Prostate gland (tissue), 2 donors: ENCODE results near the gene TAT. TPM values are rescaled to one million over a fixed set of nuclear protein-coding genes. Genes with fewer than 3 reads are reported as not detected.

Experiments used
- DNase-seq: peaks from one replicate; pipeline ENCODE4 v3.0.0-alpha.2; 2019; ENCODE audit warnings: low spot score
- H3K27ac ChIP-seq, 2 donors: fragments of 200-600 bp; sonication (generic); 2 replicates each; pipeline ENCODE4 v1.5.1; 2017 to 2019
- H3K27me3 ChIP-seq: fragments of 200-600 bp; sonication (generic); replicated peaks from 2 replicates; pipeline ENCODE4 v1.5.1; 2019; ENCODE audit not compliant: insufficient read depth
- H3K36me3 ChIP-seq, 2 donors: fragments of 200-600 bp; sonication (generic); 1 replicate in 1 of 2; 2 replicates in 1 of 2; pipeline versions ENCODE4 v1.5.1 to v1.8.1; 2017 to 2019
- H3K4me1 ChIP-seq: fragments of 200-600 bp; sonication (generic); replicated peaks from 2 replicates; pipeline ENCODE4 v1.5.1; 2019
- H3K4me3 ChIP-seq, 2 donors: fragments of 200-600 bp; sonication (generic); 2 replicates each; pipeline ENCODE4 v1.5.1; 2017 to 2019
- H3K9me3 ChIP-seq: fragments of 200-600 bp; sonication (generic); 2 replicates; pipeline ENCODE4 v1.5.1; 2017
- POLR2A ChIP-seq: fragments of 450-650 bp; IDR thresholded peaks from one replicate; pipeline ENCODE4 v1.6.1; 2016; ENCODE audit warnings: antibody characterized with exemption, mild to moderate bottlenecking
- POLR2AphosphoS5 ChIP-seq: sonication (generic); formaldehyde crosslinking; IDR thresholded peaks from one replicate; pipeline ENCODE4 v1.6.1; 2017; ENCODE audit warnings: antibody characterized with exemption
- WGBS: methylation state at CpG from one replicate; pipeline ENCODE4 v1.1.5; 2018; 5-methylcytosine and 5-hydroxymethylcytosine counted together
- intact Hi-C: fragments of 100-400 bp; cut with DNase I; formaldehyde crosslinking; loops from one replicate; pipeline ENCODE4 v1.14.2; 2022
- total RNA-seq, 2 donors: library from RNA; depleted of rRNA; stranded (reverse); fragments of >200 nt; gene quantifications; one replicate each; pipeline ENCODE4 v1.1.0, GENCODE V29; 2016
- TF ChIP-seq, protein P1 (sequence below), 4 experiments: fragments of 200-600 bp in 2 of 4; fragments of 450-650 bp in 2 of 4; sonication (generic) in 2 of 4; IDR thresholded peaks; 1 replicate in 3 of 4; 2 replicates in 1 of 4; pipeline ENCODE4 v1.5.1; 2016 to 2019; ENCODE audit warnings: antibody characterized with exemption in 4 of 4, mild to moderate bottlenecking in 2 of 4, moderate library complexity in 2 of 4

The TAT gene
- under 1 TPM in 1 of 2 donors, not detected in 1; 0.17 TPM for total RNA-seq

DNA sequence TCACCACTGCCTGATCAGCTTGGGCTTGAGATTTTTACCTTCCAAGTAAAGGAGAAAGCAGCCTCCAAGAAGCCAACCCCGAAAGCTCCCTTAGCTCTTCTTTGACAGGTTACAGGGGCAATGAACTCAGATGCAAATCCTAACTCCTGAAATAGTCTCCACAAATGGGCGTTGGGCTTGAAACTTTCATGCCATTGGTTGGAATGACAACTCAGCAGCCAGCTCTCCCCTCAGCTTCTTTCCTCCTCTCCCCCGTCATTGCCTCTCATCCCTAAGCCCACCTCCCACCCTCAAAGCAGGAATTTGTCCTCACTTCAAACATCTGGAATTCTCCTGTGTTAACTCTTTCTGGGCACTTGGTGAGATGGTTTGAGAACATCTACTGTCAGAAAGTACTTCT lies at the start of gene TAT:
TAT (minus strand) TSS at position 122 of the 400 bp plus-strand sequence. CDS start 677 bp downstream, outside the sequence.
- Histone ChIP-seq H3K36me3 (no peaks in the 10 kb centered on the region), H3K4me3 (no peak within 1 kb of the TSS), H3K4me1 (no peaks in the 10 kb centered on the region), H3K9me3 (no peaks in the 10 kb centered on the region), H3K27ac (no peak within 1 kb of the TSS), H3K27me3 (no peaks in the 10 kb centered on the region)
- WGBS = 25% methylated on average over 3 of the region's 3 CpGs
- DNase-seq = no peak
- TF ChIP-seq POLR2AphosphoS5 (no peak), POLR2A (no peak)
- TF ChIP-seq, protein P1, sequence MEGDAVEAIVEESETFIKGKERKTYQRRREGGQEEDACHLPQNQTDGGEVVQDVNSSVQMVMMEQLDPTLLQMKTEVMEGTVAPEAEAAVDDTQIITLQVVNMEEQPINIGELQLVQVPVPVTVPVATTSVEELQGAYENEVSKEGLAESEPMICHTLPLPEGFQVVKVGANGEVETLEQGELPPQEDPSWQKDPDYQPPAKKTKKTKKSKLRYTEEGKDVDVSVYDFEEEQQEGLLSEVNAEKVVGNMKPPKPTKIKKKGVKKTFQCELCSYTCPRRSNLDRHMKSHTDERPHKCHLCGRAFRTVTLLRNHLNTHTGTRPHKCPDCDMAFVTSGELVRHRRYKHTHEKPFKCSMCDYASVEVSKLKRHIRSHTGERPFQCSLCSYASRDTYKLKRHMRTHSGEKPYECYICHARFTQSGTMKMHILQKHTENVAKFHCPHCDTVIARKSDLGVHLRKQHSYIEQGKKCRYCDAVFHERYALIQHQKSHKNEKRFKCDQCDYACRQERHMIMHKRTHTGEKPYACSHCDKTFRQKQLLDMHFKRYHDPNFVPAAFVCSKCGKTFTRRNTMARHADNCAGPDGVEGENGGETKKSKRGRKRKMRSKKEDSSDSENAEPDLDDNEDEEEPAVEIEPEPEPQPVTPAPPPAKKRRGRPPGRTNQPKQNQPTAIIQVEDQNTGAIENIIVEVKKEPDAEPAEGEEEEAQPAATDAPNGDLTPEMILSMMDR (IDR thresholded peaks at IDR 0.05) = no peak
- intact Hi-C loops = no loop called here

DNA sequence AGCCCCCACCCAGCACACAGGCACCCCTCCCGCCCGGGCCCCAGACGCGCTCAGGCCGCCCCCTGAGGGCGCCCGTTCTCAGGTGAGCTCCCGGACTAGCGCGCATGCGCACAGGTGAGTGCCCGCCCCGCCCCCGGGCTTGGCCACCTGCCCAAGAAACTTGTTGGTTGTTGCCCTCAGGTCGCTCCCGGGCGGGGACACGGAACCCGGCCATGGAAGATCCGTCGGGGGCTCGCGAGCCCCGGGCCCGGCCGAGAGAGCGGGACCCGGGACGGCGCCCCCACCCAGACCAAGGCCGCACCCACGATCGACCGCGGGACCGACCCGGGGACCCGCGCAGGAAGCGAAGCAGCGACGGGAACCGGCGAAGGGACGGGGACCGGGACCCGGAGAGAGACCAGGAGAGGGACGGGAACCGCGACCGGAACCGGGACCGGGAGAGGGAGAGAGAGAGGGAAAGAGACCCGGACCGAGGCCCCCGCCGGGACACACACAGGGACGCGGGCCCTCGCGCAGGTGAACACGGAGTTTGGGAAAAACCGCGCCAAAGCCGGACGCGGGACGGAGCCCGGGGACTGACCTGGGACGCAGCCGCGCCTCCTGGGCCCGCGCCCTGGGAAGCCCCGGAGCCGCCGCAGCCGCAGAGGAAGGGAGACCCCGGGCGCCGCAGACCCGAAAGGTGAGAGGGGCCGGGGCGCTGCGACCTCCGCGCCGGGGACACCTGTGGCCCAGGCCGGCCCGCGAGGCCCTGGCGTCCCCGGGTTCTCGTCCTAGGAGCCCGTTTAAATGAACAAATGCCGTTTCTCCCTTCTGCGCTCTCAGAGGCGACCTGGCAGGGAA lies 49.3 kb upstream of the TAT start, which contains the start of gene MARVELD3:
MARVELD3 (plus strand) TSS at position 167 of the 840 bp plus-strand sequence; CDS start at position 213, 46 bp downstream.
- Histone ChIP-seq H3K27ac (peak within 1 kb of the TSS; percentile 79 to 82), H3K36me3 (no peaks in the 10 kb centered on the region), H3K27me3 (no peaks in the 10 kb centered on the region), H3K4me1 (no peaks in the 10 kb centered on the region), H3K9me3 (no peaks in the 10 kb centered on the region), H3K4me3 (peak within 1 kb of the TSS; percentile 65 to 68)
- TF ChIP-seq POLR2AphosphoS5 (peak; percentile 70), POLR2A (peak; percentile 74)
- TF ChIP-seq, protein P1 (IDR thresholded peaks at IDR 0.05) = peak in 2 of 4 experiments; percentile 17 to 25
- intact Hi-C loops = no loop called here
- DNase-seq = peak; percentile 94
- under 1% methylated on average over 83 of the region's 98 CpGs for WGBS

DNA sequence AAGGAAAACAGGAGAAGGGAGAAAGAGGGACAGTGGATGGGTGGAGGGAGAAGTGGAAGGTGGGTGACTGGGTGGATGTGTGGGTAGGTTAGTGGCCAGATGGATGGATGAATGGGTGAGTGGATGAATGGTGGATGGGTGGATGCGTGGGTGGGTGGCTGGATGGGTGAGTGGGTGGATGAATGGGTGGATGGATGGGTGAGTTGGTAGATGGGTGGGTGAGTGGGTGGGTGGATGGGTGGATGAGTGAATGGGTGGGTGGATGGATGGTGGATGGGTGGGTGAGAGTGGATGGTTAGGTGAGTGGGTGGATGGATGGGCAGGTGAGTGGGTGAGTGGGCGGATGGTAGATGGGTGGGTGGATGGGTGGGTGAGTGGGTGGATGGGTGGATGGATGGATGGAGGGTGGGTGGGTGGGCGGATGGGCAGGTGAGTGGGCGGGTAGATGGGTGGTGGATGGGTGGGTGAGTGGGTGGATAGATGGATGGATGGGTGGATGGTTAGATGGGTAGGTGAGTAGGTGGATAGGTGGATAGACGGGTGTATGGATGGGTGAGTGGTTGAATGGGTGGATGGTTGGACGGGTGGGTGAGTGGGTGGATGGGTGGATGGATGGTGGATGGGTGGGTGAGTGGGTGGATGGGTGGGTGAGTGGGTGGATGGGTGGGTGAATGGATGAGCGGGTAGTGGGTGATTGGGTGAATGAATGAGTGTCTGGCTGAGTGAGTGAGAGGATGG lies 48.4 kb upstream of the TAT start:
- H3K36me3 ChIP-seq = no peaks in the 10 kb centered on the region
- no peak overlapping the region for H3K27ac ChIP-seq
- no peaks in the 10 kb centered on the region for H3K4me1 ChIP-seq
- H3K9me3 ChIP-seq = no peaks in the 10 kb centered on the region
- intact Hi-C loops = no loop called here
- no peak for DNase-seq
- no peak for TF ChIP-seq POLR2AphosphoS5
- no peak for TF ChIP-seq POLR2A
- TF ChIP-seq, protein P1 (IDR thresholded peaks at IDR 0.05) = no peak
- H3K27me3 ChIP-seq = no peaks in the 10 kb centered on the region
- peak overlapping the region in 1 of 2 donors; percentile 68 for H3K4me3 ChIP-seq
- 85% methylated on average over 7 of the region's 7 CpGs for WGBS

DNA sequence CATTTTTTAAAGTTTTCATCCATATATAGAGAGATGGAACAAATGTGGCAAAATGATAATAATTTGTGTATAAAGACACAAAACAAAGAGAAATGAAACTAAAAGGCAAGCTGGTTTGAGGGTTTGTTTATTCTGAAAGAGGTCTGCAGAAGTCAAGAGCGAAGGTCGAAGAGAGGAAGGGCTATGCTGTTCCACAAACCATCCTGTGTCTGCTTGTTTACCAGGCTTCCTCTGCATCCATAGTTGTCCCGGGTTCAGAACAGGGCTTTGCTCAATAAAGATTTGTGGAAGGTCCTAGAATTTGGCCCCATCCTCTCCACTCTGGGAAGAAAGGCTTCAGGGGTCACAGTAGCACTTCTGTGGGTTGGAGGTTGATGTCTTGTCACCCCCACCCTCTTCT lies 46.7 kb upstream of the TAT start:
- Histone ChIP-seq H3K27me3 (no peaks in the 10 kb centered on the region), H3K4me3 (no peak overlapping the region), H3K4me1 (no peaks in the 10 kb centered on the region), H3K27ac (no peak overlapping the region), H3K9me3 (no peaks in the 10 kb centered on the region), H3K36me3 (no peaks in the 10 kb centered on the region)
- no peak for DNase-seq
- TF ChIP-seq, protein P1 (IDR thresholded peaks at IDR 0.05) = no peak
- TF ChIP-seq POLR2A = no peak
- no peak for TF ChIP-seq POLR2AphosphoS5
- 68% methylated on average over 3 of the region's 3 CpGs for whole genome bisulfite sequencing
- intact Hi-C loops = no loop called here
